T-helper 2 cell treated with Interferon-gamma antibody and Interleukin-4, amounts not matched to agents 5 μg/mL and 100 μg/mL, for 36 hours (primary cell): ENCODE results near the gene SMLR1.

Source experiments
- DNase-seq: peaks from one replicate; pipeline ENCODE4 v3.0.0; 2021; ENCODE audit warnings: low spot score
- H3K27ac Mint-ChIP-seq: one replicate; pipeline ENCODE4 v1.8.0; 2021; ENCODE audit warnings: mild to moderate bottlenecking, mixed read lengths
- H3K27me3 Mint-ChIP-seq: one replicate; pipeline ENCODE4 v1.8.0; 2021; ENCODE audit warnings: low read depth, mixed read lengths
- H3K36me3 Mint-ChIP-seq: one replicate; pipeline ENCODE4 v1.8.0; 2021; ENCODE audit warnings: low read depth, mixed read lengths
- H3K4me1 Mint-ChIP-seq: one replicate; pipeline ENCODE4 v1.8.0; 2021; ENCODE audit warnings: low read depth, mixed read lengths
- H3K4me3 Mint-ChIP-seq: one replicate; pipeline ENCODE4 v1.8.0; 2022; ENCODE audit warnings: mild to moderate bottlenecking, moderate library complexity, mixed read lengths
- H3K9me3 Mint-ChIP-seq: one replicate; pipeline ENCODE4 v1.8.0; 2021; ENCODE audit warnings: mixed read lengths

The SMLR1 gene

GRCh38 chr6:130836055-130836640 lies 8.9 kb downstream of the SMLR1 start:
- DNase-seq: no peak
- Mint-ChIP-seq H3K9me3 (no peaks in the 10 kb centered on the region), H3K27ac (no peak overlapping the region), H3K27me3 (peaks cover 4% of the 10 kb centered on the region), H3K4me3 (no peak overlapping the region), H3K4me1 (no peaks in the 10 kb centered on the region), H3K36me3 (no peaks in the 10 kb centered on the region)

GRCh38 chr6:130837067-130837466 lies 9.9 kb downstream of the SMLR1 start:
- Mint-ChIP-seq H3K36me3 (no peaks in the 10 kb centered on the region), H3K27ac (no peak overlapping the region), H3K27me3 (peaks cover 4% of the 10 kb centered on the region), H3K4me3 (no peak overlapping the region), H3K4me1 (no peaks in the 10 kb centered on the region), H3K9me3 (no peaks in the 10 kb centered on the region)
- DNase-seq: no peak

GRCh38 chr6:130838250-130838860 lies 11.1 kb downstream of the SMLR1 start:
- no peak overlapping the region for H3K4me3 Mint-ChIP-seq
- no peaks in the 10 kb centered on the region for H3K9me3 Mint-ChIP-seq
- no peak overlapping the region for H3K27ac Mint-ChIP-seq
- peaks cover under 1% of the 10 kb centered on the region for H3K4me1 Mint-ChIP-seq
- H3K27me3 Mint-ChIP-seq: no peaks in the 10 kb centered on the region
- no peaks in the 10 kb centered on the region for H3K36me3 Mint-ChIP-seq
- no peak for DNase-seq

GRCh38 chr6:130838951-130839350 lies 11.7 kb downstream of the SMLR1 start:
- no peak overlapping the region for H3K27ac Mint-ChIP-seq
- no peaks in the 10 kb centered on the region for H3K36me3 Mint-ChIP-seq
- H3K9me3 Mint-ChIP-seq: no peaks in the 10 kb centered on the region
- DNase-seq: no peak
- no peaks in the 10 kb centered on the region for H3K27me3 Mint-ChIP-seq
- H3K4me1 Mint-ChIP-seq: peaks cover 2% of the 10 kb centered on the region
- no peak overlapping the region for H3K4me3 Mint-ChIP-seq

- peaks cover 2% of the 10 kb centered on the region for H3K4me1 Mint-ChIP-seq
- H3K9me3 Mint-ChIP-seq: no peaks in the 10 kb centered on the region
- H3K36me3 Mint-ChIP-seq: no peaks in the 10 kb centered on the region
These were observed 12.2 kb downstream of the SMLR1 start for GRCh38 chr6:130839379-130839778.

GRCh38 chr6:130840050-130840449 lies 12.8 kb downstream of the SMLR1 start:
- Mint-ChIP-seq H3K9me3 (no peaks in the 10 kb centered on the region), H3K36me3 (no peaks in the 10 kb centered on the region)
- no peak for DNase-seq

More at GRCh38 chr6:130839379-130839778, 12.2 kb downstream of the SMLR1 start:
- no peaks in the 10 kb centered on the region for H3K27me3 Mint-ChIP-seq
- no peak overlapping the region for H3K4me3 Mint-ChIP-seq
- no peak for DNase-seq
- H3K27ac Mint-ChIP-seq: no peak overlapping the region

GRCh38 chr6:130841128-130841728 lies 14.0 kb downstream of the SMLR1 start:
- H3K4me3 Mint-ChIP-seq: no peak overlapping the region
- no peak overlapping the region for H3K27ac Mint-ChIP-seq
- no peaks in the 10 kb centered on the region for H3K36me3 Mint-ChIP-seq
- peaks cover 2% of the 10 kb centered on the region for H3K4me1 Mint-ChIP-seq
- DNase-seq: no peak
- H3K27me3 Mint-ChIP-seq: no peaks in the 10 kb centered on the region
- no peaks in the 10 kb centered on the region for H3K9me3 Mint-ChIP-seq

More at GRCh38 chr6:130840050-130840449, 12.8 kb downstream of the SMLR1 start:
- Mint-ChIP-seq H3K4me3 (no peak overlapping the region), H3K27ac (no peak overlapping the region), H3K27me3 (no peaks in the 10 kb centered on the region), H3K4me1 (peaks cover 2% of the 10 kb centered on the region)

GRCh38 chr6:130843575-130844320 lies 16.5 kb downstream of the SMLR1 start:
- H3K36me3 Mint-ChIP-seq: no peaks in the 10 kb centered on the region
- peaks cover 5% of the 10 kb centered on the region for H3K4me1 Mint-ChIP-seq
- no peak overlapping the region for H3K4me3 Mint-ChIP-seq
- no peak overlapping the region for H3K27ac Mint-ChIP-seq
- H3K9me3 Mint-ChIP-seq: no peaks in the 10 kb centered on the region
- no peaks in the 10 kb centered on the region for H3K27me3 Mint-ChIP-seq
- DNase-seq: no peak

GRCh38 chr6:130846501-130846900 lies 19.3 kb downstream of the SMLR1 start:
- H3K36me3 Mint-ChIP-seq: no peaks in the 10 kb centered on the region
- H3K27me3 Mint-ChIP-seq: no peaks in the 10 kb centered on the region
- H3K9me3 Mint-ChIP-seq: no peaks in the 10 kb centered on the region
- no peak for DNase-seq
- H3K4me1 Mint-ChIP-seq: peaks cover 12% of the 10 kb centered on the region
- no peak overlapping the region for H3K27ac Mint-ChIP-seq
- H3K4me3 Mint-ChIP-seq: no peak overlapping the region

- H3K27ac Mint-ChIP-seq: no peak overlapping the region
- no peak for DNase-seq
- H3K36me3 Mint-ChIP-seq: no peaks in the 10 kb centered on the region
- no peaks in the 10 kb centered on the region for H3K27me3 Mint-ChIP-seq
- no peak overlapping the region for H3K4me3 Mint-ChIP-seq
- H3K9me3 Mint-ChIP-seq: no peaks in the 10 kb centered on the region
- H3K4me1 Mint-ChIP-seq: peaks cover 12% of the 10 kb centered on the region
These were observed 20.1 kb downstream of the SMLR1 start for GRCh38 chr6:130847001-130847910.

GRCh38 chr6:130848945-130849344 lies 21.7 kb downstream of the SMLR1 start:
- no peak overlapping the region for H3K4me3 Mint-ChIP-seq

GRCh38 chr6:130849594-130849993 lies 22.4 kb downstream of the SMLR1 start:
- Mint-ChIP-seq H3K27ac (no peak overlapping the region), H3K9me3 (no peaks in the 10 kb centered on the region), H3K27me3 (no peaks in the 10 kb centered on the region), H3K36me3 (no peaks in the 10 kb centered on the region), H3K4me1 (peaks cover 10% of the 10 kb centered on the region), H3K4me3 (no peak overlapping the region)
- no peak for DNase-seq

More at GRCh38 chr6:130848945-130849344, 21.7 kb downstream of the SMLR1 start:
- H3K4me1 Mint-ChIP-seq: peaks cover 10% of the 10 kb centered on the region
- H3K27ac Mint-ChIP-seq: peak overlapping the region; percentile 32
- no peaks in the 10 kb centered on the region for H3K36me3 Mint-ChIP-seq
- H3K9me3 Mint-ChIP-seq: no peaks in the 10 kb centered on the region
- DNase-seq: peak; percentile 29
- H3K27me3 Mint-ChIP-seq: no peaks in the 10 kb centered on the region

- H3K27ac Mint-ChIP-seq: no peak overlapping the region
- no peak for DNase-seq
- no peak overlapping the region for H3K4me3 Mint-ChIP-seq
- peaks cover 10% of the 10 kb centered on the region for H3K4me1 Mint-ChIP-seq
- H3K27me3 Mint-ChIP-seq: no peaks in the 10 kb centered on the region
- H3K36me3 Mint-ChIP-seq: no peaks in the 10 kb centered on the region
- H3K9me3 Mint-ChIP-seq: no peaks in the 10 kb centered on the region
These were observed 23.8 kb downstream of the SMLR1 start for GRCh38 chr6:130851026-130851425.
